Neuron (in vitro differentiated cells): Measurements from ENCODE around the gene NAPA.

Experiments
- H2AFZ ChIP-seq: one replicate; pipeline ENCODE4 v1.6.1; 2013; ENCODE audit warnings: low read depth, mild to moderate bottlenecking, inconsistent platforms, low read length, moderate library complexity
- H3K27me3 ChIP-seq: one replicate; pipeline ENCODE4 v1.6.1; 2013; ENCODE audit warnings: low read length; ENCODE audit not compliant: insufficient read depth
- H3K36me3 ChIP-seq: one replicate; pipeline ENCODE4 v1.6.1; 2013; ENCODE audit warnings: low read length; ENCODE audit not compliant: insufficient read depth
- H3K4me1 ChIP-seq: one replicate; pipeline ENCODE4 v1.6.1; 2013; ENCODE audit warnings: low read length; ENCODE audit not compliant: insufficient read depth
- H3K4me3 ChIP-seq: 2 replicates; pipeline ENCODE4 v1.5.1; 2013; ENCODE audit warnings: mild to moderate bottlenecking, low read length, moderate library complexity
- H3K9me3 ChIP-seq: one replicate; pipeline ENCODE4 v1.6.1; 2013; ENCODE audit warnings: low read length

Gene NAPA

GRCh38 chr19:47445937-47446402 lies 68.9 kb downstream of the NAPA start:
- peaks cover 60% of the 10 kb centered on the region for H3K27me3 ChIP-seq
- H3K4me3 ChIP-seq, result no peak overlapping the region
- H2AFZ ChIP-seq, result no peak overlapping the region
- H3K9me3 ChIP-seq, result no peaks in the 10 kb centered on the region
- H3K4me1 ChIP-seq, result peaks cover 4% of the 10 kb centered on the region
- no peaks in the 10 kb centered on the region for H3K36me3 ChIP-seq

- Histone ChIP-seq H3K4me1 (peaks cover 4% of the 10 kb centered on the region), H3K36me3 (no peaks in the 10 kb centered on the region), H3K4me3 (no peak overlapping the region), H3K27me3 (peaks cover 60% of the 10 kb centered on the region), H3K9me3 (no peaks in the 10 kb centered on the region), H2AFZ (no peak overlapping the region)
Observed at GRCh38 chr19:47445527-47445926, 69.3 kb downstream of the NAPA start.

DNA sequence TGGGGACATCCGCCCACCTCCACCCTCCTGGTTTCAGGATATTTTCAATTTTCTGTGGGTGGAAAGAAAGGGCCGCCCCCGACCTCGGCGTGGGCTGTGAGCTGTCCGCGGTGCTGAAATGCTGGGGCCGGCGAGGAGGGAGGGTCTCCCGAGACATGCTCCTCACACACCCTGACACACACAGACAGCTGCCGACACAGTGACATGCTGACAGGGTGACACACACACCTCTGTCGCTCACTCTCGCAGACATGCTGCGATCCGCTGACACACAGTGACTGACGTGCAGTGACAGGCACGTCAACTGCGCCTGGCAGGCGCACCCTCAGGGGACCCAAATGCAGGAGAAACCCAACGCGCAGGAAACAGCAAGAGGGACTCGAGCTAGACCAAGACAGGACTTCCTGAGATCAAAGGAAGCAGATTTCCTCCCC lies 70.5 kb downstream of the NAPA start:
- Histone ChIP-seq H3K4me3 (no peak overlapping the region), H3K27me3 (peaks cover 59% of the 10 kb centered on the region)

DNA sequence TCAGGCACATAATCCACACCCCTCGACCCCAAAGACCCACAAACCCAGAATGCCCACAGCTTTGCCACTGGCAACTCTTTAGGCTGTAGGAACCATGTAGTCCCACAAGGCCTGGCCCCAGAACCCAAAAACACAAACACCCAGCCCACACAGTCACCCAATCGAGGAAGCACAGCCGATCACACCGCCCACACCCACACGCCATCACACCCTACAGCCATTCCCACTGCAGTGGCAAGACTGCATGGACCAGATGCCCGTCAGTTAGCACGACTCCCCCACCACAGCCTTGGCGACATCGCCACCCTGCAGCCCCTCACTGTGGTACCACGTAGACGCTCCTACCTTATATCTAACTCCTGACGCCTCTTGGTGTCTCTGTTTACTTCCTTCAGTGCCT lies 71.5 kb downstream of the NAPA start:
- Histone ChIP-seq H2AFZ (no peak overlapping the region), H3K27me3 (peaks cover 52% of the 10 kb centered on the region), H3K36me3 (no peaks in the 10 kb centered on the region), H3K4me3 (no peak overlapping the region), H3K9me3 (no peaks in the 10 kb centered on the region), H3K4me1 (peaks cover 4% of the 10 kb centered on the region)

More for the DNA sequence above, 70.5 kb downstream of the NAPA start:
- Histone ChIP-seq H2AFZ (no peak overlapping the region), H3K9me3 (no peaks in the 10 kb centered on the region), H3K36me3 (no peaks in the 10 kb centered on the region), H3K4me1 (peaks cover 4% of the 10 kb centered on the region)

GRCh38 chr19:47438793-47439220 lies 76.1 kb downstream of the NAPA start:
- no peaks in the 10 kb centered on the region for H3K9me3 ChIP-seq
- H3K4me3 ChIP-seq, result no peak overlapping the region
- H3K36me3 ChIP-seq, result no peaks in the 10 kb centered on the region
- peaks cover 4% of the 10 kb centered on the region for H3K4me1 ChIP-seq
- H2AFZ ChIP-seq, result no peak overlapping the region
- peaks cover 17% of the 10 kb centered on the region for H3K27me3 ChIP-seq
